Stimulated activated naive CD8-positive, alpha-beta T cell treated with anti-CD3 and anti-CD28 coated beads, Interleukin-15, Interleukin-2, amounts not matched to agents 100 ng/mL and 50 ng/mL, for 24 hours (primary cell): ENCODE results near the gene CCBE1.
"Not testable (repeated sequence)": the region's sequence is repeated elsewhere in the genome, so short reads cannot be mapped to it uniquely, and the experiment has no call there.

Experiments used
- H3K27ac Mint-ChIP-seq: one replicate; pipeline ENCODE4 v1.8.0; 2021; ENCODE audit warnings: mild to moderate bottlenecking, mixed read lengths
- H3K27me3 Mint-ChIP-seq: one replicate; pipeline ENCODE4 v1.8.0; 2021; ENCODE audit warnings: mixed read lengths
- H3K36me3 Mint-ChIP-seq: one replicate; pipeline ENCODE4 v1.8.0; 2021; ENCODE audit warnings: low read depth, mixed read lengths
- H3K4me1 Mint-ChIP-seq: one replicate; pipeline ENCODE4 v1.8.0; 2021; ENCODE audit warnings: low read depth, mixed read lengths
- H3K4me3 Mint-ChIP-seq: one replicate; pipeline ENCODE4 v1.8.0; 2021; ENCODE audit warnings: mild to moderate bottlenecking, mixed read lengths
- H3K9me3 Mint-ChIP-seq: one replicate; pipeline ENCODE4 v1.8.0; 2021; ENCODE audit warnings: mixed read lengths

CCBE1 gene

DNA sequence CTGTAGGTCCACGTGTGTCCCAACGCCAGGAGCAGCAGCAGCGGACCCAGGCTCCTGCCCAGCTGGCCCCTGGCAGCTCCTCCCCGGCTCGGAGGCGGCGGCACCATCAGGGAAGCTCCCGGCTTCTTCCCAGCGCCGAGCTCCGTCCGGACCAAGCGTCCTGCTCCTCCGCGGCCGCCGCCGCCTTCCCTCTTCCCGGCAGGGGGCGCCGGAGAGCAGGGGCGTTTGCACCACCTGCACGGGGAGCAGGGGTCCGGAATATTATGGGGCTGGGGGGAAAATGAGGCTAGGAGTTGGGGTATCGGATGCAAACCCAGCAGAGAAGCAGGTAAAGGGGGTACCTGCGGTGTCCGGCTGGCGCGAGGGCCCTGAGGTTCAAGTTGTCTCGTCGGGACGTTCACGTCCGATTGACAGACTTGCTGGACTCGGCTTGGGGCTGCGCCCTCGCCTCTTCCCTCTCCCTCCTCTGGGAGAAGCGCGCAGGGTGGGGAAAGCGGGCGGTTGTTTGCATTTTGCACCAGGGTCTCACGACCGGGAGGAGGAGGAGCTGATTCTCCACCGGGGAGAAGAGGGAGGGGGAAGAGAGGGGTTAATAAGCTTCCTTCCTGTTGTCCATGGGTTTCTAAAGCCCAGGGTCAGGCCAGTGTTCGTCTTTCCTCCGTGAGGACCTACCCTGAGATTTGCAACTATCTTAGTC lies at the start of gene CCBE1:
CCBE1 (minus strand) TSS at position 188 of the 697 bp plus-strand sequence.
- peaks cover 58% of the 10 kb centered on the region for H3K27me3 Mint-ChIP-seq
- no peak within 1 kb of the TSS for H3K27ac Mint-ChIP-seq
- H3K4me3 Mint-ChIP-seq = peak within 1 kb of the TSS; percentile 0
- H3K9me3 Mint-ChIP-seq = no peaks in the 10 kb centered on the region
- no peaks in the 10 kb centered on the region for H3K36me3 Mint-ChIP-seq
- peaks cover 11% of the 10 kb centered on the region for H3K4me1 Mint-ChIP-seq

DNA sequence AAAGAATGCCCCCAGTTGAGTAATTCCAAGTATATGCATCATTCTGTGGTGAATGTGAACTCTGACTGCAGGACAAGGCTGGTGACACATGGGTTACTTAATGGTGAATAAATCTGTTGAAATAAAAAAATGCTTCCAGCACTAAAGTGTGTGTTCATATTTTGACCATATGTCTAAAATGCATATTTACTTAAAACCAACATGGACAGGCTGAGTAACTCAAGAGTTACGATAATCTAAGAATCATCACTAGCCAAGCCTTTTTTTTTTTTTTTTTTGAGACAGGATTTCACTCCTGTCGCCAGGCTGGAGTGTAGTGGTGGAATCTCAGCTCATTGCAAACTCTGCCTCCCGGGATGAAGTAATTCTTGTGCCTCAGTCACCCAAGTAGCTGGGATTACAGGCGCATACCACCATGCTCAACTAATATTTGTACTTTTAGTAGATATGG lies 47.1 kb upstream of the CCBE1 start:
- Mint-ChIP-seq H3K4me1 (no peaks in the 10 kb centered on the region), H3K27me3 (peaks cover 5% of the 10 kb centered on the region), H3K27ac (no peak overlapping the region), H3K36me3 (no peaks in the 10 kb centered on the region), H3K9me3 (peaks cover 4% of the 10 kb centered on the region), H3K4me3 (no peak overlapping the region)

DNA sequence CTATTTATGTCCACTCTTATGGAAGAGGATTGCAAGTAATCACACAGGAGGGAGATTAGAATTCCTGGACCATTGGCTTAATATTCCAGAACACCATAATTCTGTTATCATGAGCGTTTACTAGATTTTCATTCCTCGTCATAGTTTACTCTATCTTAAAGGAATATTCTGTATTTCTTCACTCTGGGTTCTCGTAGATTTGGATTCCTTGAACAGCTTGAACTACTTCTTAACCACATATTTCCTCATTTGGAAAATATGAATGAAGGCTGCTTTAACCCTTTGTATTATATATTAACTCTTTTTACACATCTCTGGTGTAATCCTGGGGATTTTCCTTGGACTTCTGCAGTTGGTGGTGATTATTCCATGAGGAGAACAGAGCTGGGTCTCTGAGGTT lies 46.3 kb upstream of the CCBE1 start:
- Mint-ChIP-seq H3K27me3 (peaks cover 10% of the 10 kb centered on the region), H3K36me3 (no peaks in the 10 kb centered on the region), H3K4me3 (no peak overlapping the region), H3K4me1 (no peaks in the 10 kb centered on the region), H3K9me3 (peaks cover 10% of the 10 kb centered on the region), H3K27ac (no peak overlapping the region)

DNA sequence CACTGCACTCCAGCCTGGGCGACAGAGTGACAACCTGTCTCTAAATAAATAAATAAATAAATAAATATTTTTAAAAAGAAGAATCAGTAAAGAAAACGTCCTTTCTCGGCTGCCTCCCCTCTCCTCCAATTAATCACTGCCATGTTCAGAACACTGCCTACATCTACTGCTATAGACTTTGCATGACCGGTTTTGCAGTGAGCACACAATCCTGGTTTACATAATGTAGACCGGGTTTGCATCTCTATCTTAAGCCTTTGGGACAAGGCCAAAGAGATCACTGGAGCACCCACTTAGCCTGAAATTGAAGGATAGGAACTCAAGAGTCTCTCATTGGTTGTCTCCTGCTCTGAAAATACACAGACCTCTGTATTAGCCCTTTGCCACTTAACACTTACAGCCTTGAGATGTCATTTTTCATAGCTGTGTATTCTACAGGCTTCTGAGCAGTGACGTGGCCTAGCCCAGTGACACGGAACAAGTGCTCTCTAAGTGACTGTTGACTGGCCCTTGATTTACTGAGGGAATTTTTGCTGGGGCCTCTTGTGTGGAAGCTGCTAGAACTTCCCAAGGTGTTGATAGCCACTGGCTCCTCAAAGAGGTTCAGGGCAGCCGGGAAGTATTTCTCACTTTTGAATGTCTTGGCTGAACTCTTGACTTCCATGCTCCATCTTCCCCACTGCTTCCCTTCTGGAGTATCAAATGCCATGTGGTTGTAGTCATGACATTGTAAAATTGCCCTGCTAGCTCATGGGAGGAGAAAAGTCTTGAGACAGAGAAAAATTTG lies 45.3 kb upstream of the CCBE1 start:
- H3K36me3 Mint-ChIP-seq = no peaks in the 10 kb centered on the region
- no peak overlapping the region for H3K27ac Mint-ChIP-seq
- H3K9me3 Mint-ChIP-seq = peaks cover 11% of the 10 kb centered on the region
- H3K4me3 Mint-ChIP-seq = no peak overlapping the region
- peaks cover 6% of the 10 kb centered on the region for H3K27me3 Mint-ChIP-seq
- no peaks in the 10 kb centered on the region for H3K4me1 Mint-ChIP-seq

DNA sequence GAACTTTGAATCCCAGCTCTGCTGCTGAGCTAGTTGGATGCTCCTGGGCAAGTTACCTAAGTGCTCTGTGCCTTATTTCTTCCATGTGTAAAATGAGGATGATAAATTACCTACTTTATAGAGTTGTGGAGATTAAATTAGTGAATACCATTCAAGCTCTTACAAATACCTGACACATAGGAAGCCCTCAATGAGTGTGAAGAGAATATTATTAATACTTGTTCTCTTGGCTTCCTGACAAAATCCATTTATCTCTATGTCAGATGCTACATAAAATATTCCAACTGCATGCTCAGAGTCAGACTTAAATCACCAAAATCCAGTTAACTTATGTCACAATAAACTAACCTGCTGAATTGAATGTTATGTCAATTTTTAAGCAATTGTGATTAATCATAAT lies 42.9 kb upstream of the CCBE1 start:
- Mint-ChIP-seq H3K27ac (no peak overlapping the region), H3K4me1 (no peaks in the 10 kb centered on the region)

DNA sequence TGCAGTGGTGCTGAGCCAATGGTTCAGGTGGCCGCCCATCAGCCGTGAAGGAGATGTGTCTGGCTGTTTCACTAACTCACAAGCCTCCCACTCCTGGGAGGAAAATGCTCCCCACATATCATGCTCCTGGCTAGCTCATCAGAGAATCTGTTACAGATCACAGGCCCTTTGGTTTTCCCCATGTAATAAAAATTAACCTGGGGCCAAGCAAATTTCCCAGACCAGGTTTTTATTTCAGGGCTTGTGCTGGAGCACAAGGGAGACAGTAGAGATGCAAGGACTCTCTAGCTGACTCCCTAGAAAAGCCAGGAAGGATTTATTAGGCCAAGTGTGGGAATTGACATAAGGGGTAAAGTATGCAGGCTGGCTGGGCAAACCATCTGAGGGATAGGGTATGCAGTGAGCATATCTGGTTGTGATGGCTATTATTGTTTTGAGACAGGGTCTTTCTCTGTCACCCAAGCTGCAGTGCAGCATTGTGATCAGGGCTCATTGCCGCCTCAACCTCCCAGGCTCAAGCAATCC lies 40.6 kb upstream of the CCBE1 start:
- Mint-ChIP-seq H3K9me3 (peaks cover 7% of the 10 kb centered on the region), H3K36me3 (no peaks in the 10 kb centered on the region), H3K4me1 (no peaks in the 10 kb centered on the region), H3K27me3 (peaks cover 10% of the 10 kb centered on the region), H3K4me3 (no peak overlapping the region), H3K27ac (no peak overlapping the region)

More for the DNA sequence above, 42.9 kb upstream of the CCBE1 start:
- Mint-ChIP-seq H3K36me3 (no peaks in the 10 kb centered on the region), H3K4me3 (no peak overlapping the region), H3K9me3 (peaks cover 7% of the 10 kb centered on the region), H3K27me3 (peaks cover 10% of the 10 kb centered on the region)

DNA sequence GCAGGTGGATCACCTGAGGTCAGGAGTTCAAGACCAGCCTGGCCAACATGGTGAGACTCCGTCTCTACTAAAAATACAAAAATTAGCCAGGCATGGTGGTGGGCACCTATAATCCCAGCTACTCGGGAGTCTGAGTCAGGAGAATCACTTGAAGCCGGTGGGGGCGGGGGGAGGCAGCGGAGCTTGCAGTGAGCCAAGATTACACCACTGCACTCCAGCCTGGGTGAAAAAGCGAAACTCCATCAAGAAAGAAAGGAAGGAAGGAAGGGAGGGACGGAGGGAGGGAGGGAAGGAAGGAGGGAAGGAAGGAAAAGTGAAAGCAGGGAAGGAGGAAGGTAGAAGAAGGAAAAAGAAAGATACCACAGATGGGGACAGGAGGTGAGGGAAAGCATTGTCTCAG lies 40.1 kb upstream of the CCBE1 start:
- not testable (repeated sequence) for H3K4me1 Mint-ChIP-seq, H3K9me3 Mint-ChIP-seq, H3K36me3 Mint-ChIP-seq, H3K4me3 Mint-ChIP-seq, H3K27ac Mint-ChIP-seq
- peaks cover 10% of the 10 kb centered on the region for H3K27me3 Mint-ChIP-seq

DNA sequence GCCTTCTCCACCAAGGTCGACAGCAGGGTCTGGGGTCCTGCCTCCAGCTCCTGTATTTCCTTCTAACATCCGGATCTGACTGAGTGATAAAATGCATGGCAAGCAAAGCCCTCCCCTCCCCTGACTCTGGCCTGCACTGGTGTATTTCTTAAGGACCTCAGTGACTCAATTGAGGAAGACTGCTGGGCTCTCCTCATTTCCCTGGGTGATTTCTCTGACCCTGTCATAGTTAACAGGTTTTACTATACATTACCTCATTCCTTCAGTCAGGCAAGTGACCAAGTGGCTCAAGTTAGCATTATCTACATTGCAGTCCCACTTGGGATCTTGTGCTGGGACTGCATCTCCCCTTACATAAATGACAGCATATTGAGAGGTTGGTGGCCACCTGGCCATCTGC lies 38.8 kb upstream of the CCBE1 start:
- H3K4me1 Mint-ChIP-seq = no peaks in the 10 kb centered on the region
- H3K9me3 Mint-ChIP-seq = peaks cover 7% of the 10 kb centered on the region
- no peaks in the 10 kb centered on the region for H3K36me3 Mint-ChIP-seq
- peaks cover 10% of the 10 kb centered on the region for H3K27me3 Mint-ChIP-seq
- H3K27ac Mint-ChIP-seq = no peak overlapping the region
- H3K4me3 Mint-ChIP-seq = no peak overlapping the region

DNA sequence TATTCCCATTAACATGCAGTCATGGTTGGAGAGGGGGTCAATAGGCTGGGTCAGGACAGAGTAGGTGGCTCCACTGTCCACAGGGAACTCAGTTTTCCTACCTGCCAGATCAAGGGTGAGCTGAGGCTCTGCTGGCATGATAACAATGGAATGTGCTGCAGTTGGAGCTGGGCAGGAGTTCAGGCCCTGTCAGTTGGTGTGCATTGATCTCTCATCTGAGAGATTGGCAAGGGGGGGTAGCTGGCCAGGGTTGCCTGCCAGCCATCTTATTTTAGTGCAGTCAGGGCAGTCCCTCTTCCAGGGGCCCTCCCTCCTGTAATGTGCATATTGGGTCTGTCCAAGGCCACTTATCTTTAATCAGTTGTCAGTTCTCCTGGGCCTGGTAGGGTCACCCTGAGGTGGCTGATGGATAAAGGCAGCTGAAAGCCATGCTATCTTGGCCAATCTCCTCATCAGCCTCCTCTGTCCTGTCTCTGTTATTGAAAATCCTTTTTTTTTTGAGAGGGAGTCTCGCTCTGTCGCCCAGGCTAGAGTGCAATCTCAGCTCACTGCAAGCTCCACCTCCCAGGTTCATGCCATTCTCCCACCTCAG lies 38.1 kb upstream of the CCBE1 start:
- Mint-ChIP-seq H3K36me3 (no peaks in the 10 kb centered on the region), H3K4me1 (no peaks in the 10 kb centered on the region), H3K9me3 (peaks cover 7% of the 10 kb centered on the region), H3K4me3 (no peak overlapping the region), H3K27ac (no peak overlapping the region), H3K27me3 (peaks cover 10% of the 10 kb centered on the region)

DNA sequence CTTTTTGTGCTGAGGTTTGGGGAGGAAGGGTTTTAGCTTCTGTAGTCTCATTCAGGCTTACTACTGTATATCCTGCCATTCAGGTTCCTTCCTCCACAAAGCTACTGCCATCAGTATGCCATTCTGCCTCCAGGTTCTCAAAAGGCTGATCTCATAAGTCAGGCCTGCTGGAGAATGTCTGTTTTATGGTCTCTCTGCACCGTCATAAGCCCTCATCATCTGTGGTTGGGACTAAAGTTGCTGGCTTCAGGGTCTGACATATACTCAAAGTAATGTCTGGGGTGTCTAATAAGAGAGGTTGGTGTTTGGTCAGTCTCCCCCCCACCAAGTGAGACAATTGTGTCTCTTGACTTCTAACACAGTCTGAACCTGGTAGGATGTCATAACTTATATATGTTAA lies 36.2 kb upstream of the CCBE1 start:
- H3K4me3 Mint-ChIP-seq = no peak overlapping the region
- H3K4me1 Mint-ChIP-seq = no peaks in the 10 kb centered on the region
- H3K27ac Mint-ChIP-seq = no peak overlapping the region
- peaks cover 4% of the 10 kb centered on the region for H3K27me3 Mint-ChIP-seq
- no peaks in the 10 kb centered on the region for H3K36me3 Mint-ChIP-seq
- no peaks in the 10 kb centered on the region for H3K9me3 Mint-ChIP-seq

DNA sequence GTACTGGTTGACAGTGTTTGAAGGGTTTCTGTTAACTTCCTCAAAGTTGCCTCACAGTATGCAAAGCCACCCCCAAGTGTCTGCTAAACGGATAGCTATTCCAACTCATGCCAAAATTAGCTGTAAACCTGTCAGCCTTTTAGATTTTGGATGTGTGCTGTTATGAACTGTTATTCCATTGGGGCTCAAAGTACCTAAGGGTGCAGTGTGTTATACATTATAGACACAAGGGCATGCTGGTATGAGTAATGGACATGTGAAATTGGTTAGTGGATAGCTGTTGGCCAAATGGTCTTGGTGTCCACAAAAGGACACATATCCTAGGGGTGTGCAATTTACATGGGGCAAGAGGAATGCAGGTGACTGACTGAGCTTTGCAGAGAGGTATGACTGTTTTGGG lies 33.7 kb upstream of the CCBE1 start:
- Mint-ChIP-seq H3K4me3 (no peak overlapping the region), H3K4me1 (no peaks in the 10 kb centered on the region), H3K27me3 (peaks cover 4% of the 10 kb centered on the region), H3K36me3 (no peaks in the 10 kb centered on the region), H3K27ac (no peak overlapping the region), H3K9me3 (no peaks in the 10 kb centered on the region)

DNA sequence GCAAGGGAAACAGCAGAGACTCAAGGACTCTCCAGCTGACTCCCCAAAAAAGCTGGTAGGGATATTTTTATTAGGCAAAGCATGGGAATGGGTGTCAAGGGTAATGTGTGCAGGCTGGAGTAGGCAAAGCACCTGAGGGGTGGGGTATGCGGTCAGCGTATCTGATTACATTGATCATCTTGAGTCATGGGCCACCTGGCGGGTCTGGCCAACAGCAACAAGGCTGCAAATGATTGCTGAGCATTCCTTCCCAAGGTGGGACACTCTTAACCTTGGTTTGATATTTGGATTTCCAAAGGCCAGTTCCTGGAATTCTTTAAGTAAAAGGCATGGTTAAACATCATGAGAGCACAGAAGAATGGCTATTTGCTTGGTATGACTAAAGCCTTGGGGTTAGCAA lies 32.6 kb upstream of the CCBE1 start:
- H3K9me3 Mint-ChIP-seq = no peaks in the 10 kb centered on the region
- H3K4me3 Mint-ChIP-seq = no peak overlapping the region
- H3K27ac Mint-ChIP-seq = no peak overlapping the region
- H3K4me1 Mint-ChIP-seq = no peaks in the 10 kb centered on the region
- no peaks in the 10 kb centered on the region for H3K36me3 Mint-ChIP-seq
- H3K27me3 Mint-ChIP-seq = peaks cover 3% of the 10 kb centered on the region

DNA sequence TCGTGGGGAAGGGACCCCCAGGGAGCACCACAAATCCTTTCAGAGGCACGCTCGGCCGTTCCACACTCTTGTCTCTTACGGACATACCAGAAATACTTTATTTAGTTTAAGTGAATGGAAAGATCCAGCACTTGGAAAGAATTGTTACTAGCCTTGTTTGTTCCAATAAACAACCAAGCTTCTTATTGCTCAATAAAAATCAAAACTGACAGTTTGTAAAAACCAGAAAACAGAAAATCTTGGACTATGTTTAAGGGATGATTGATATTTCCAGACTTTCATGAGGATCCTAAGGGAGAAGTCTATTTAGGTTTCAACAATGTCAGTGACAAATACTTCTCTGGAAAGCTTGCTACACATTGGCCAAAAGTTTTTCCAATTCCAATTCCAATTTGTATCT lies 31.6 kb upstream of the CCBE1 start:
- H3K4me3 Mint-ChIP-seq = no peak overlapping the region
- H3K27me3 Mint-ChIP-seq = peaks cover 7% of the 10 kb centered on the region
- no peaks in the 10 kb centered on the region for H3K4me1 Mint-ChIP-seq
- no peaks in the 10 kb centered on the region for H3K9me3 Mint-ChIP-seq
- no peaks in the 10 kb centered on the region for H3K36me3 Mint-ChIP-seq
- H3K27ac Mint-ChIP-seq = no peak overlapping the region

DNA sequence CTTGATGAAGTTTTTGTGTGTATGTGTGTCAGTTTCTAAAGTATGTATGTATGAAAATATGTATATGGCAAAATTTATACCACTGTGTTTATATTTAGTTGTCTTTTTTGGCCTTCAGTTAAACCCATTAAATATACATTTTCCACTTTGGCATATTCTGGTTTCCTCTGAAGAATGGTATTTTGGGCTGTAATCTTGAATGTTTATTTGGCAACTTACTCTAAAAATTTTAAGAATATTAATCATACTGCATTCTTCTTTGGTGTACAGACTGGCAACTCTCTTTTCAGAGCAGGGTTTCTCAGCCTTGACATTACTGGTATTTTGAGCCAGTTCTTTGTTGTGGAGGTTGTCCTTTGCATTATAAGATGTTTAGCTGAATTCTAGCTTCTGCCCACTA lies 27.9 kb upstream of the CCBE1 start:
- Mint-ChIP-seq H3K4me3 (no peak overlapping the region), H3K36me3 (no peaks in the 10 kb centered on the region), H3K27ac (no peak overlapping the region), H3K9me3 (no peaks in the 10 kb centered on the region), H3K27me3 (peaks cover 7% of the 10 kb centered on the region), H3K4me1 (no peaks in the 10 kb centered on the region)

DNA sequence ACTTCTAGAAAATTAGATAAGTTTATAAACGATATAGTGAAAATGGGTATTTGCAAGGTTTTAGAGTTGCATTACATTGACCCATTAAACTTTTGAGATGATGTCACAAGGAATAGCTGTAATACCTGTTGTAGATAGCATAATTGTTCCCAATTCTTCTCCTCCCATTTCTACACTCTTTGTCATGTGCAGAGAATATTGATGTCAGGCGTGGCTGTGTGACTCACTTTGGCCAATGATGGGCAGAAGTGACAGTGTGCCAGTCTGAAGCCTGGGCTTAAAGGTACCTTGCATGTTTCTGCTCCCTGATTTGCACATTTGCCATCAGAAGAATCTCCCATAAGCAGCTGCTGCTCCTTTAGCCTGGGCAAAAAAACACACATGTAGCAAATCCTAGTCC lies 26.9 kb upstream of the CCBE1 start:
- Mint-ChIP-seq H3K4me3 (no peak overlapping the region), H3K27me3 (peaks cover 7% of the 10 kb centered on the region), H3K4me1 (no peaks in the 10 kb centered on the region), H3K36me3 (no peaks in the 10 kb centered on the region), H3K9me3 (no peaks in the 10 kb centered on the region), H3K27ac (no peak overlapping the region)
